ENCODE data around the gene ANKRD37.

Gene ANKRD37

GRCh38 chr4:185383451-185383850 lies 13.2 kb upstream of the ANKRD37 start:
- Mint-ChIP-seq H3K27me3 (no peaks in the 10 kb centered on the region), H3K27ac (ENCODE audit: low read depth) (no peak overlapping the region), H3K9me3 (peaks cover 7% of the 10 kb centered on the region), H3K4me1 (no peaks in the 10 kb centered on the region), H3K36me3 (ENCODE audit: insufficient read depth) (peaks cover 3% of the 10 kb centered on the region), H3K4me3 (no peak overlapping the region)
- DNase-seq (ENCODE audit: low spot score in 2 of 2) (no peak), ATAC-seq (replicated peaks; ENCODE audit: extremely low read depth, poor library complexity, severe bottlenecking) (no peak)

- Mint-ChIP-seq H3K27ac (ENCODE audit: low read depth) (no peak overlapping the region), H3K4me1 (no peaks in the 10 kb centered on the region), H3K27me3 (no peaks in the 10 kb centered on the region), H3K36me3 (ENCODE audit: insufficient read depth) (peaks cover 3% of the 10 kb centered on the region), H3K9me3 (peaks cover 7% of the 10 kb centered on the region), H3K4me3 (no peak overlapping the region)
- DNase-seq (ENCODE audit: low spot score in 2 of 2) = no peak
- no peak for ATAC-seq (replicated peaks; ENCODE audit: extremely low read depth, poor library complexity, severe bottlenecking)
These were observed 12.6 kb upstream of the ANKRD37 start for GRCh38 chr4:185384061-185384460.

- no peak for ATAC-seq (replicated peaks; ENCODE audit: extremely low read depth, poor library complexity, severe bottlenecking)
- no peak overlapping the region for H3K27ac Mint-ChIP-seq (ENCODE audit: low read depth)
These were observed 11.7 kb upstream of the ANKRD37 start for GRCh38 chr4:185384930-185385331.

GRCh38 chr4:185387957-185388356 lies 8.7 kb upstream of the ANKRD37 start:
- ATAC-seq (replicated peaks; ENCODE audit: extremely low read depth, poor library complexity, severe bottlenecking) = no peak
- DNase-seq (ENCODE audit: low spot score in 2 of 2) = no peak
- Mint-ChIP-seq H3K36me3 (ENCODE audit: insufficient read depth) (no peaks in the 10 kb centered on the region), H3K27ac (ENCODE audit: low read depth) (no peak overlapping the region), H3K4me1 (no peaks in the 10 kb centered on the region), H3K27me3 (no peaks in the 10 kb centered on the region), H3K9me3 (no peaks in the 10 kb centered on the region), H3K4me3 (no peak overlapping the region)

More at GRCh38 chr4:185384930-185385331, 11.7 kb upstream of the ANKRD37 start:
- Mint-ChIP-seq H3K9me3 (peaks cover 7% of the 10 kb centered on the region), H3K36me3 (ENCODE audit: insufficient read depth) (peaks cover under 1% of the 10 kb centered on the region), H3K4me1 (no peaks in the 10 kb centered on the region), H3K4me3 (no peak overlapping the region), H3K27me3 (no peaks in the 10 kb centered on the region)
- DNase-seq (ENCODE audit: low spot score in 2 of 2) = no peak

- Mint-ChIP-seq H3K27ac (ENCODE audit: low read depth) (no peak overlapping the region), H3K4me1 (peaks cover 16% of the 10 kb centered on the region), H3K27me3 (no peaks in the 10 kb centered on the region), H3K9me3 (no peaks in the 10 kb centered on the region), H3K4me3 (no peak overlapping the region), H3K36me3 (ENCODE audit: insufficient read depth) (peaks cover 2% of the 10 kb centered on the region)
- DNase-seq (ENCODE audit: low spot score in 2 of 2) = no peak
- ATAC-seq (replicated peaks; ENCODE audit: extremely low read depth, poor library complexity, severe bottlenecking) = no peak
These were observed 5.7 kb upstream of the ANKRD37 start for GRCh38 chr4:185390941-185391340.

- Mint-ChIP-seq H3K27me3 (no peaks in the 10 kb centered on the region), H3K9me3 (no peaks in the 10 kb centered on the region), H3K4me1 (peaks cover 22% of the 10 kb centered on the region), H3K4me3 (no peak overlapping the region), H3K36me3 (ENCODE audit: insufficient read depth) (peaks cover 10% of the 10 kb centered on the region), H3K27ac (ENCODE audit: low read depth) (no peak overlapping the region)
- DNase-seq (ENCODE audit: low spot score in 2 of 2) (no peak), ATAC-seq (replicated peaks; ENCODE audit: extremely low read depth, poor library complexity, severe bottlenecking) (no peak)
These were observed 4.5 kb upstream of the ANKRD37 start for GRCh38 chr4:185392156-185392555.

- Mint-ChIP-seq H3K4me3 (peak overlapping the region; percentile 96), H3K27me3 (no peaks in the 10 kb centered on the region), H3K36me3 (ENCODE audit: insufficient read depth) (peaks cover 15% of the 10 kb centered on the region), H3K27ac (ENCODE audit: low read depth) (peak overlapping the region; percentile 15), H3K4me1 (peaks cover 24% of the 10 kb centered on the region), H3K9me3 (no peaks in the 10 kb centered on the region)
- ATAC-seq (replicated peaks; ENCODE audit: extremely low read depth, poor library complexity, severe bottlenecking) (no peak), DNase-seq (ENCODE audit: low spot score in 2 of 2) (no peak)
These were observed 1.9 kb upstream of the ANKRD37 start for GRCh38 chr4:185394568-185395237.

- DNase-seq (ENCODE audit: low spot score in 2 of 2) = no peak
- Mint-ChIP-seq H3K4me3 (peak within 1 kb of the TSS; percentile 96), H3K36me3 (ENCODE audit: insufficient read depth) (peaks cover 19% of the 10 kb centered on the region), H3K4me1 (peaks cover 24% of the 10 kb centered on the region), H3K27me3 (no peaks in the 10 kb centered on the region), H3K27ac (ENCODE audit: low read depth) (peak within 1 kb of the TSS; percentile 96), H3K9me3 (no peaks in the 10 kb centered on the region)
- peak; percentile 26 for ATAC-seq (replicated peaks; ENCODE audit: extremely low read depth, poor library complexity, severe bottlenecking)
These were observed 1.2 kb upstream of the ANKRD37 start, which contains the start of gene LRP2BP for GRCh38 chr4:185395238-185395955. TSS of gene LRP2BP (minus strand) at chr4:185395924. CDS start at chr4:185378186, 17,738 bp downstream.

GRCh38 chr4:185395956-185396723 lies 501 bp upstream of the ANKRD37 start:
- DNase-seq (ENCODE audit: low spot score in 2 of 2) = peak; percentile 95 to 96
- Mint-ChIP-seq H3K4me3 (peak overlapping the region; percentile 96), H3K4me1 (peaks cover 24% of the 10 kb centered on the region), H3K27me3 (no peaks in the 10 kb centered on the region), H3K36me3 (ENCODE audit: insufficient read depth) (peaks cover 22% of the 10 kb centered on the region), H3K9me3 (no peaks in the 10 kb centered on the region), H3K27ac (ENCODE audit: low read depth) (peak overlapping the region; percentile 96)
- ATAC-seq (replicated peaks; ENCODE audit: extremely low read depth, poor library complexity, severe bottlenecking) = peak; percentile 87

GRCh38 chr4:185398618-185399017 lies 2.0 kb downstream of the ANKRD37 start:
- Mint-ChIP-seq H3K27ac (ENCODE audit: low read depth) (no peak overlapping the region), H3K27me3 (no peaks in the 10 kb centered on the region), H3K4me3 (no peak overlapping the region), H3K4me1 (peaks cover 24% of the 10 kb centered on the region), H3K9me3 (no peaks in the 10 kb centered on the region), H3K36me3 (ENCODE audit: insufficient read depth) (peaks cover 25% of the 10 kb centered on the region)
- DNase-seq (ENCODE audit: low spot score in 2 of 2) = no peak
- no peak for ATAC-seq (replicated peaks; ENCODE audit: extremely low read depth, poor library complexity, severe bottlenecking)

GRCh38 chr4:185399466-185399865 lies 2.8 kb downstream of the ANKRD37 start:
- Mint-ChIP-seq H3K36me3 (ENCODE audit: insufficient read depth) (peaks cover 28% of the 10 kb centered on the region), H3K9me3 (no peaks in the 10 kb centered on the region), H3K27ac (ENCODE audit: low read depth) (no peak overlapping the region), H3K4me3 (no peak overlapping the region), H3K27me3 (no peaks in the 10 kb centered on the region), H3K4me1 (peaks cover 21% of the 10 kb centered on the region)
- DNase-seq (ENCODE audit: low spot score in 2 of 2) (no peak), ATAC-seq (replicated peaks; ENCODE audit: extremely low read depth, poor library complexity, severe bottlenecking) (no peak)

- Mint-ChIP-seq H3K4me3 (no peak overlapping the region), H3K27me3 (no peaks in the 10 kb centered on the region), H3K27ac (ENCODE audit: low read depth) (no peak overlapping the region), H3K4me1 (no peaks in the 10 kb centered on the region), H3K36me3 (ENCODE audit: insufficient read depth) (peaks cover 34% of the 10 kb centered on the region), H3K9me3 (no peaks in the 10 kb centered on the region)
- no peak for DNase-seq (ENCODE audit: low spot score in 2 of 2)
- no peak for ATAC-seq (replicated peaks; ENCODE audit: extremely low read depth, poor library complexity, severe bottlenecking)
These were observed 7.4 kb downstream of the ANKRD37 start for GRCh38 chr4:185404031-185404430.

Measured in central memory CD8-positive, alpha-beta T cell (primary cell).